ENCODE results near the gene CRLF1.

The CRLF1 gene

GRCh38 chr19:18609717-18610051 is 3.1 kb upstream of the CRLF1 start:
- no peak overlapping the region for H3K9ac ChIP-seq (ENCODE audit: low read depth, low read length)
- H3K79me2 ChIP-seq (ENCODE audit: insufficient read depth, low read length), result no peaks in the 10 kb centered on the region
- ATAC-seq (ENCODE audit: insufficient read depth, low read depth) (no peak), DNase-seq (no peak)
- TF ChIP-seq, protein P1, sequence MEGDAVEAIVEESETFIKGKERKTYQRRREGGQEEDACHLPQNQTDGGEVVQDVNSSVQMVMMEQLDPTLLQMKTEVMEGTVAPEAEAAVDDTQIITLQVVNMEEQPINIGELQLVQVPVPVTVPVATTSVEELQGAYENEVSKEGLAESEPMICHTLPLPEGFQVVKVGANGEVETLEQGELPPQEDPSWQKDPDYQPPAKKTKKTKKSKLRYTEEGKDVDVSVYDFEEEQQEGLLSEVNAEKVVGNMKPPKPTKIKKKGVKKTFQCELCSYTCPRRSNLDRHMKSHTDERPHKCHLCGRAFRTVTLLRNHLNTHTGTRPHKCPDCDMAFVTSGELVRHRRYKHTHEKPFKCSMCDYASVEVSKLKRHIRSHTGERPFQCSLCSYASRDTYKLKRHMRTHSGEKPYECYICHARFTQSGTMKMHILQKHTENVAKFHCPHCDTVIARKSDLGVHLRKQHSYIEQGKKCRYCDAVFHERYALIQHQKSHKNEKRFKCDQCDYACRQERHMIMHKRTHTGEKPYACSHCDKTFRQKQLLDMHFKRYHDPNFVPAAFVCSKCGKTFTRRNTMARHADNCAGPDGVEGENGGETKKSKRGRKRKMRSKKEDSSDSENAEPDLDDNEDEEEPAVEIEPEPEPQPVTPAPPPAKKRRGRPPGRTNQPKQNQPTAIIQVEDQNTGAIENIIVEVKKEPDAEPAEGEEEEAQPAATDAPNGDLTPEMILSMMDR (IDR thresholded peaks at IDR 0.05; ENCODE audit: borderline replicate concordance, extremely low read depth, low read length, poor library complexity, severe bottlenecking), result no peak
- TF ChIP-seq EZH2 (IDR thresholded peaks at IDR 0.05; ENCODE audit: borderline replicate concordance, low read depth, low read length, severe bottlenecking), result no peak
- H3K4me1 ChIP-seq (ENCODE audit: insufficient read depth, low read length), result peaks cover 12% of the 10 kb centered on the region
- H3K9me3 ChIP-seq (ENCODE audit: insufficient read depth, low read length, severe bottlenecking), result no peaks in the 10 kb centered on the region
- no peak overlapping the region for H3K27ac ChIP-seq (ENCODE audit: low read length)
- H3K4me2 ChIP-seq (ENCODE audit: insufficient read depth, low read length), result no peak overlapping the region
- H3K36me3 ChIP-seq (ENCODE audit: insufficient read depth, low read length), result no peaks in the 10 kb centered on the region
- H3K27me3 ChIP-seq (ENCODE audit: insufficient read depth, low read length, poor library complexity), result peaks cover 35% of the 10 kb centered on the region
- H3K4me3 ChIP-seq (ENCODE audit: low read depth in 1 of 2, low read length in 2 of 2), result no peak overlapping the region
- no peak overlapping the region for H2AFZ ChIP-seq (ENCODE audit: low read depth, low read length)
- peaks cover 2% of the 10 kb centered on the region; the same call in 1 of the 2 replicates for H4K20me1 ChIP-seq (ENCODE audit: insufficient read depth, low read length)

GRCh38 chr19:18608805-18609716 is 2.5 kb upstream of the CRLF1 start:
- Histone ChIP-seq H3K27me3 (ENCODE audit: insufficient read depth, low read length, poor library complexity) (peaks cover 35% of the 10 kb centered on the region), H3K4me1 (ENCODE audit: insufficient read depth, low read length) (peaks cover 12% of the 10 kb centered on the region), H3K4me3 (ENCODE audit: low read depth in 1 of 2, low read length in 2 of 2) (no peak overlapping the region), H4K20me1 (ENCODE audit: insufficient read depth, low read length) (peaks cover 2% of the 10 kb centered on the region; the same call in 1 of the 2 replicates), H3K79me2 (ENCODE audit: insufficient read depth, low read length) (no peaks in the 10 kb centered on the region), H3K36me3 (ENCODE audit: insufficient read depth, low read length) (no peaks in the 10 kb centered on the region), H3K27ac (ENCODE audit: low read length) (no peak overlapping the region), H3K9me3 (ENCODE audit: insufficient read depth, low read length, severe bottlenecking) (no peaks in the 10 kb centered on the region), H2AFZ (ENCODE audit: low read depth, low read length) (no peak overlapping the region), H3K4me2 (ENCODE audit: insufficient read depth, low read length) (no peak overlapping the region), H3K9ac (ENCODE audit: low read depth, low read length) (no peak overlapping the region)
- DNase-seq (no peak), ATAC-seq (ENCODE audit: insufficient read depth, low read depth) (no peak)
- TF ChIP-seq, protein P1 (IDR thresholded peaks at IDR 0.05; ENCODE audit: borderline replicate concordance, extremely low read depth, low read length, poor library complexity, severe bottlenecking), result no peak
- TF ChIP-seq EZH2 (IDR thresholded peaks at IDR 0.05; ENCODE audit: borderline replicate concordance, low read depth, low read length, severe bottlenecking), result no peak

GRCh38 chr19:18608102-18608804 is 1.7 kb upstream of the CRLF1 start:
- no peaks in the 10 kb centered on the region for H3K9me3 ChIP-seq (ENCODE audit: insufficient read depth, low read length, severe bottlenecking)
- H4K20me1 ChIP-seq (ENCODE audit: insufficient read depth, low read length), result peaks cover 2% of the 10 kb centered on the region; the same call in 1 of the 2 replicates
- no peak overlapping the region for H2AFZ ChIP-seq (ENCODE audit: low read depth, low read length)
- no peaks in the 10 kb centered on the region for H3K79me2 ChIP-seq (ENCODE audit: insufficient read depth, low read length)
- no peak overlapping the region for H3K27ac ChIP-seq (ENCODE audit: low read length)
- H3K27me3 ChIP-seq (ENCODE audit: insufficient read depth, low read length, poor library complexity), result peaks cover 35% of the 10 kb centered on the region
- no peak overlapping the region for H3K9ac ChIP-seq (ENCODE audit: low read depth, low read length)
- peaks cover 12% of the 10 kb centered on the region for H3K4me1 ChIP-seq (ENCODE audit: insufficient read depth, low read length)
- no peak overlapping the region for H3K4me2 ChIP-seq (ENCODE audit: insufficient read depth, low read length)
- no peak for DNase-seq
- H3K4me3 ChIP-seq (ENCODE audit: low read depth in 1 of 2, low read length in 2 of 2), result no peak overlapping the region
- H3K36me3 ChIP-seq (ENCODE audit: insufficient read depth, low read length), result no peaks in the 10 kb centered on the region
- no peak for ATAC-seq (ENCODE audit: insufficient read depth, low read depth)
- no peak for TF ChIP-seq EZH2 (IDR thresholded peaks at IDR 0.05; ENCODE audit: borderline replicate concordance, low read depth, low read length, severe bottlenecking)
- TF ChIP-seq, protein P1 (IDR thresholded peaks at IDR 0.05; ENCODE audit: borderline replicate concordance, extremely low read depth, low read length, poor library complexity, severe bottlenecking), result no peak
